RWPE2 (cell line): Measurements from ENCODE around the gene GNAL.

ENCODE experiments used
- ATAC-seq: fragments of 200-7000 bp; cut with Tn5 transposase; 3 replicates; pipeline ENCODE4 v1.9.1; 2021; ENCODE audit warnings: low read depth
- DNase-seq: peaks from one replicate; pipeline ENCODE4 v3.0.0-alpha.2; 2020; ENCODE audit warnings: low spot score
- H3K27ac ChIP-seq: fragments of 450-650 bp; 2 replicates; pipeline ENCODE4 v1.5.1; 2017; ENCODE audit warnings: mild to moderate bottlenecking; ENCODE audit not compliant: poor library complexity, severe bottlenecking
- H3K27me3 ChIP-seq: fragments of 250-450 bp; sonication (Bioruptor Pico); 2 replicates; pipeline ENCODE4 v1.5.1; 2021; ENCODE audit warnings: mild to moderate bottlenecking, moderate library complexity; ENCODE audit not compliant: insufficient read depth, poor library complexity, severe bottlenecking
- H3K36me3 ChIP-seq: fragments of 250-450 bp; sonication (Bioruptor Pico); 2 replicates; pipeline ENCODE4 v1.5.1; 2020; ENCODE audit warnings: low read depth, mild to moderate bottlenecking, moderate library complexity
- H3K4me1 ChIP-seq: fragments of 250-450 bp; sonication (Bioruptor Pico); 2 replicates; pipeline ENCODE4 v1.5.1; 2021; ENCODE audit warnings: mild to moderate bottlenecking, moderate library complexity; ENCODE audit not compliant: insufficient read depth, poor library complexity, severe bottlenecking
- H3K4me3 ChIP-seq: fragments of 250-450 bp; sonication (Bioruptor Pico); 2 replicates; pipeline ENCODE4 v1.5.1; 2021; ENCODE audit warnings: mild to moderate bottlenecking, moderate library complexity; ENCODE audit not compliant: severe bottlenecking
- H3K9me3 ChIP-seq: fragments of 250-450 bp; sonication (Bioruptor Pico); 2 replicates; pipeline ENCODE4 v1.5.1; 2021; ENCODE audit warnings: mild to moderate bottlenecking, moderate library complexity; ENCODE audit not compliant: severe bottlenecking
- CTCF ChIP-seq: fragments of 450-650 bp; IDR thresholded peaks from one replicate; pipeline ENCODE4 v1.5.1; 2017; ENCODE audit warnings: mild to moderate bottlenecking, moderate library complexity; ENCODE audit not compliant: poor library complexity, severe bottlenecking

GNAL gene

DNA sequence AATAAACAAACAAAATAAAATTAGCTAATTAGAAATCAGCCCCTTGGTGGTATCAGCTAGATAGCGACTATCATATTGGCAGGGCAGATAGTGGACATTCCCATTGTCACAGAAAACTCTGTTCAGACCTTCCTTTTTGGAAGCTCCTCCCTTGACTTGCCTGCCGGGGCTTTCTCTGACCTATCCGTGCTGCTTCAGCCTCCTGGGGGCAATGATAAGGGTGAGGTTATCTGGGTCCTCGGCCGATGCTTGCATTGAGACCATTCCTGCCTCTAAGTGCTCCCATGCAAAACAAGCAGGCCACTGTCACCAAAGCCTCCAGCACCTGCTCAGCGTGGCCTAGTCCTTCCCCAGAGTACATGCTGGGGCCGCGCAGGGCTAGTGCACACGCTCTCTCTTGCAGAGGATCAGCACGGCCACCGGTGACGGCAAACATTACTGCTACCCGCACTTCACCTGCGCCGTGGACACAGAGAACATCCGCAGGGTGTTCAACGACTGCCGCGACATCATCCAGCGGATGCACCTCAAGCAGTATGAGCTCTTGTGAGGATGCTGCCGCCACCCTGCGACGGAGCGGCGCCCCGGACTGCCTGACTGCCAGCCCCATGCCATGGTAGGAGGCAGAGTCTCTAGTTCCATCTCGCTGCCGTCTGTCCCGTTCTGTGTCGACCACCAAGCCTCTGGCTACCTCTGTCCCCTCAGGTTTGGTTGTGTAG is 191.7 kb downstream of the GNAL start:
- DNase-seq (no peak), ATAC-seq (no peak)
- H3K9me3 ChIP-seq, result no peaks in the 10 kb centered on the region
- TF ChIP-seq CTCF, result no peak
- H3K27ac ChIP-seq, result no peak overlapping the region
- H3K4me1 ChIP-seq, result no peaks in the 10 kb centered on the region
- H3K4me3 ChIP-seq, result no peak overlapping the region
- H3K27me3 ChIP-seq, result no peaks in the 10 kb centered on the region
- peaks cover 4% of the 10 kb centered on the region; the same call in 1 of the 2 replicates for H3K36me3 ChIP-seq

DNA sequence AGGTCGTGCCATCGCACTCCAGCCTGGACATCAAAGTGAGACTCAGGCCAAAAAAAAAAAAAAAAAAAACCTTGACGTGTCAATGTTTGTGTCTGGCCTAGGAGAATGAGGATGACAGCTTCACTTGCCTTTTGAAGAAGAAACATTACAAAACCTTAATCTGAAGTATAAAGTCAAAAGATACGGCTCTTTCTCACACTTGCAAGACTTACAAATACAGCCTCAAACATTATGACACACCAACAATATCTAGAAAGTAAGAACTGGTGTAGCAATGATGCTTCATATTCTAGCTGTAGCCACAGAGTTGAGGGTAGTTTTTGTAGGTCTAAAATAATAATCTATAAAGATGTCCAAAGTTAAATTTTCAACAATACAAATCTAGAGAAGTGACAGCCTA is 193.6 kb downstream of the GNAL start:
- peaks cover 4% of the 10 kb centered on the region; the same call in 1 of the 2 replicates for H3K36me3 ChIP-seq
- no peak overlapping the region for H3K4me3 ChIP-seq
- H3K4me1 ChIP-seq, result no peaks in the 10 kb centered on the region
- TF ChIP-seq CTCF, result no peak
- H3K9me3 ChIP-seq, result no peaks in the 10 kb centered on the region
- no peak for ATAC-seq
- H3K27me3 ChIP-seq, result no peaks in the 10 kb centered on the region
- DNase-seq, result no peak
- no peak overlapping the region for H3K27ac ChIP-seq

- Histone ChIP-seq H3K27ac (no peak overlapping the region), H3K27me3 (no peaks in the 10 kb centered on the region), H3K4me3 (no peak overlapping the region), H3K36me3 (peaks cover 4% of the 10 kb centered on the region; the same call in 1 of the 2 replicates), H3K9me3 (no peaks in the 10 kb centered on the region), H3K4me1 (no peaks in the 10 kb centered on the region)
- ATAC-seq (no peak), DNase-seq (no peak)
- no peak for TF ChIP-seq CTCF
Observed at GRCh38 chr18:11883153-11883552, 194.1 kb downstream of the GNAL start.

DNA sequence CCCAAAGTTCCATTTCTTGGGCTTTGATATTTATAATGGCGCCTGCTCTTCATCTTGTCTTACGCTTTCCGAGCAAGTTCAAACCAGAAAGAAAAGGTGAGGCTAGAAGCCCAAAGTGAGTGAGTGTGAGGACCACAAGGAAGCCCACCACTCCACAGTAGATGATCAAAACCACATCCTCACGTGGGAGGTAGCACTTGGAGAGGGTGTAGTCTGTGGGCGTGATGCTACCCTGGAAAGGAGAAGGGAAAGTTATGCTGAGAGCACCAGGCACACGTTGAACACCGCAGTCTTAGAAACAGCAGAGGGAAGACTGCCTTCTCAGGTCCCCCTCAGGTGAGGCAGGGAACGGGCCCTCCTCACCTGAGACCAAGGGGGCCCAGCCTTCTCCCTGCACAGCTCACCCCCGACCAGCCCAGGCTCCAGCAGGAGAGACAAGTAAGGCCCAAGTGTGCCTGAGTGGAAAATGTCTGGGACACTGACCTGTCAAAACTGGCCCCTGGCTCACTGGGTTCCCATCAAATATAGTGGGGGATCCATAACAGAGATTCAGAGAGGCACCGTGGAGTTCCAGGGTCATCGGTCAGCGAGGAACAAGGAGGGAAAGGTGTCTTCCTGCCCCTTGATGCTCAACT is 195.4 kb downstream of the GNAL start:
- Histone ChIP-seq H3K36me3 (peaks cover 4% of the 10 kb centered on the region; the same call in 1 of the 2 replicates), H3K4me3 (no peak overlapping the region)
- no peak for DNase-seq

More for the DNA sequence above, 195.4 kb downstream of the GNAL start:
- no peak for TF ChIP-seq CTCF
- H3K4me1 ChIP-seq, result no peaks in the 10 kb centered on the region
- no peaks in the 10 kb centered on the region for H3K27me3 ChIP-seq
- H3K27ac ChIP-seq, result no peak overlapping the region
- no peaks in the 10 kb centered on the region for H3K9me3 ChIP-seq
- ATAC-seq, result no peak
